Measurements from ENCODE around the gene MFN2.

MFN2 gene

GRCh38 chr1:12052997-12053686, 72.9 kb downstream of the MFN2 start:
- no peak for DNase-seq

- no peak for DNase-seq
Observed at GRCh38 chr1:12053752-12054548, 73.7 kb downstream of the MFN2 start.

GRCh38 chr1:12055259-12055658, 75.0 kb downstream of the MFN2 start:
- no peak for DNase-seq

- peak; percentile 27 for DNase-seq
Observed at GRCh38 chr1:12056331-12056841, 76.1 kb downstream of the MFN2 start.

GRCh38 chr1:12057382-12057781, 77.1 kb downstream of the MFN2 start:
- DNase-seq = no peak

GRCh38 chr1:12057940-12058687, 77.9 kb downstream of the MFN2 start:
- no peak for DNase-seq

GRCh38 chr1:12059226-12059625, 79.0 kb downstream of the MFN2 start:
- no peak for DNase-seq

- peak; percentile 31 for DNase-seq
Observed at GRCh38 chr1:12059722-12060464, 79.6 kb downstream of the MFN2 start.

- no peak for DNase-seq
Observed at GRCh38 chr1:12060500-12060899, 80.3 kb downstream of the MFN2 start.

Data from activated naive CD4-positive, alpha-beta T cell treated with Interleukin-2 at 50 U/mL for 16 hours (primary cell).